Transverse colon (tissue), 4 donors: ENCODE measurements around the gene DDX43. TPM values are rescaled to one million over a fixed set of nuclear protein-coding genes. Genes with fewer than 3 reads are reported as not detected.

ENCODE experiments used
- DNase-seq: peaks from one replicate; pipeline ENCODE4 v3.0.0-alpha.2; 2019
- H3K27ac ChIP-seq, 4 donors: fragments of 200-600 bp; sonication (generic); 2 replicates each; pipeline ENCODE4 v1.5.1; 2016 to 2018; ENCODE audit warnings: inconsistent platforms in 4 of 4
- H3K27me3 ChIP-seq: fragments of 200-600 bp; sonication (generic); 2 replicates; pipeline ENCODE4 v1.5.1; 2017; ENCODE audit warnings: inconsistent platforms
- H3K36me3 ChIP-seq, 4 donors: fragments of 200-600 bp; sonication (generic); 2 replicates each; pipeline ENCODE4 v1.5.1; 2017 to 2019; ENCODE audit warnings: inconsistent platforms in 4 of 4
- H3K4me1 ChIP-seq, 4 donors: fragments of 200-600 bp; sonication (generic); 2 replicates each; pipeline ENCODE4 v1.5.1; 2017 to 2020; ENCODE audit warnings: inconsistent platforms in 4 of 4
- H3K4me3 ChIP-seq, 4 donors: fragments of 200-600 bp; sonication (generic); 1 replicate in 1 of 4; 2 replicates in 3 of 4; pipeline versions ENCODE4 v1.5.1 to v1.6.1; 2017 to 2019; ENCODE audit warnings: inconsistent platforms in 4 of 4
- H3K9me3 ChIP-seq, 2 donors: fragments of 200-600 bp; sonication (generic); 2 replicates each; pipeline ENCODE4 v1.5.1; 2017 to 2019; ENCODE audit warnings: inconsistent platforms in 2 of 2
- EP300 ChIP-seq: sonication (generic); formaldehyde crosslinking; IDR thresholded peaks from one replicate; pipeline ENCODE4 v1.6.1; 2017; ENCODE audit warnings: antibody characterized with exemption, low read depth
- POLR2A ChIP-seq: fragments of 450-650 bp; IDR thresholded peaks from one replicate; pipeline ENCODE4 v1.6.1; 2016; ENCODE audit warnings: antibody characterized with exemption, mild to moderate bottlenecking, moderate library complexity
- POLR2AphosphoS5 ChIP-seq, 3 donors: sonication (generic); formaldehyde crosslinking; IDR thresholded peaks; one replicate each; pipeline ENCODE4 v1.6.1; 2016; ENCODE audit warnings: antibody characterized with exemption in 3 of 3
- WGBS, 2 donors: methylation state at CpG; one replicate each; pipeline ENCODE4 v1.1.5; 2018; ENCODE audit warnings: low coverage in 1 of 2; 5-methylcytosine and 5-hydroxymethylcytosine counted together
- in situ Hi-C, 4 donors: fragments of 200-750 bp; cut with MboI; loops; one replicate each; pipeline versions ENCODE4 v1.15.0 to v1.15.1; 2017; ENCODE audit warnings: low sequenced_read_pairs in 3 of 4, low pct_ligation_motif_present in 1 of 4, low pct_unique_long_range_greater_than_20kb in 1 of 4
- intact Hi-C: fragments of 100-400 bp; cut with DNase I; formaldehyde crosslinking; loops from one replicate; pipeline ENCODE4 v1.15.1; 2023; ENCODE audit warnings: low total_unique reads
- total RNA-seq, 4 donors: library from RNA; depleted of rRNA; stranded (reverse); fragments of >200 nt; gene quantifications; one replicate each; pipeline ENCODE4 v1.1.0, GENCODE V29; 2016
- TF ChIP-seq, protein P1 (sequence below), 5 experiments: fragments of 200-600 bp in 3 of 5; fragments of 450-650 bp in 2 of 5; sonication (generic) in 3 of 5; IDR thresholded peaks; 1 replicate in 2 of 5; 2 replicates in 3 of 5; pipeline ENCODE4 v1.5.1; 2016 to 2017; ENCODE audit warnings: antibody characterized with exemption in 5 of 5, inconsistent platforms in 3 of 5, mild to moderate bottlenecking in 2 of 5, moderate library complexity in 1 of 5

DDX43 gene
- total RNA-seq, 4 donors from 2014 or later: 1.2 to 2.6 TPM; not detected in 2

DNA sequence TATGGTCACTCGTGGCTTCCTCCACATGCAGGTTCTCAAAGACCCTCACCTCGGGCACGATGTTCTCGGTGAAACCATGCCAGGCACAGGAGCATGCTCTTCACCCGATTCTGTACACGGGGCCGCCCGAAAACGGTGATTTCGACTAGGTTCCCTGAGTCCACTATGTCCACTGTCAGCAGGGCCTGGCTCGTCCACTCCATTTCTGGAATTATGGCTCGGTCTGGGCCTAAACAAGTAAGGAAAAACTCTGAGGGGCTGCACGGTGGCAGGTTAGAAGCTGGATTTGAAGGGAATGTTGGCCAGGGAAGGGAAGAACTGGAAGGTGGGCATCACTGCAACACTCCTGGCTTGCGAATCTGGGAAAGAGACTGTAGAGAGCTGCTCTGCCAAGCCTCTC, 25.5 kb upstream of the DDX43 start:
- Histone ChIP-seq H3K27me3 (no peaks in the 10 kb centered on the region), H3K4me1 (no peaks in the 10 kb centered on the region), H3K27ac (no peak overlapping the region), H3K36me3 (no peaks in the 10 kb centered on the region), H3K4me3 (no peak overlapping the region), H3K9me3 (no peaks in the 10 kb centered on the region)
- no peak for DNase-seq
- WGBS, 2 donors: 90 to 100% methylated on average over 1 to 14 of the region's 14 CpGs
- TF ChIP-seq POLR2A (no peak), EP300 (no peak), POLR2AphosphoS5 (IDR thresholded peaks at IDR 0.05) (no peak)
- TF ChIP-seq, protein P1, sequence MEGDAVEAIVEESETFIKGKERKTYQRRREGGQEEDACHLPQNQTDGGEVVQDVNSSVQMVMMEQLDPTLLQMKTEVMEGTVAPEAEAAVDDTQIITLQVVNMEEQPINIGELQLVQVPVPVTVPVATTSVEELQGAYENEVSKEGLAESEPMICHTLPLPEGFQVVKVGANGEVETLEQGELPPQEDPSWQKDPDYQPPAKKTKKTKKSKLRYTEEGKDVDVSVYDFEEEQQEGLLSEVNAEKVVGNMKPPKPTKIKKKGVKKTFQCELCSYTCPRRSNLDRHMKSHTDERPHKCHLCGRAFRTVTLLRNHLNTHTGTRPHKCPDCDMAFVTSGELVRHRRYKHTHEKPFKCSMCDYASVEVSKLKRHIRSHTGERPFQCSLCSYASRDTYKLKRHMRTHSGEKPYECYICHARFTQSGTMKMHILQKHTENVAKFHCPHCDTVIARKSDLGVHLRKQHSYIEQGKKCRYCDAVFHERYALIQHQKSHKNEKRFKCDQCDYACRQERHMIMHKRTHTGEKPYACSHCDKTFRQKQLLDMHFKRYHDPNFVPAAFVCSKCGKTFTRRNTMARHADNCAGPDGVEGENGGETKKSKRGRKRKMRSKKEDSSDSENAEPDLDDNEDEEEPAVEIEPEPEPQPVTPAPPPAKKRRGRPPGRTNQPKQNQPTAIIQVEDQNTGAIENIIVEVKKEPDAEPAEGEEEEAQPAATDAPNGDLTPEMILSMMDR (IDR thresholded peaks at IDR 0.05): no peak
- in situ Hi-C loops (no loop called here), intact Hi-C loops (no loop called here)

DNA sequence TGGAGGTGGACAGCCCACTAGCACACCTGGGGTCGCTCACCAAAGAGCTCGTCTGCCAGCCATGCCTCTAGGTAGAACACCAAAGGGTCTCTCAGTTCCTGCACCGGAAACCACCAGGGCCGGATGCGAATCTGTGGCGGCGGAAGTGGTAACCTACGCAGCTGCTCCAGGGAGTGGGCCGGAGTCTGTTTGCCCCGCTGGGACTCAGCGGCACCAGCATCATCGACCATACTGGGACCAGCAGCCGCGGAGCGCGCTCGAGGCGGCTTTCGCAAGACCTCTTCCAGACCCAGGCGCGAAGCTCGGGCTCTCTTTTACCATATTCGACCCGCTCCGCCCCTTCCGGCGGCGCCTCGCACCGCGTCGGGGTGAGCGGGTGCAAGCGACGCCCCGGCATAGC, 25.1 kb upstream of the DDX43 start, which contains the start of gene OOEP:
OOEP (minus strand) TSS at position 335 of the 400 bp plus-strand sequence; CDS start at position 230, 105 bp downstream.
- Histone ChIP-seq H3K4me3 (no peak within 1 kb of the TSS), H3K4me1 (no peaks in the 10 kb centered on the region), H3K36me3 (no peaks in the 10 kb centered on the region), H3K9me3 (no peaks in the 10 kb centered on the region), H3K27ac (no peak within 1 kb of the TSS), H3K27me3 (no peaks in the 10 kb centered on the region)
- 97% methylated on average over 36 of the region's 36 CpGs; no CpG with 5 or more reads in 1 of the 2 donors for WGBS, 2 donors
- no peak for TF ChIP-seq POLR2AphosphoS5 (IDR thresholded peaks at IDR 0.05)
- TF ChIP-seq, protein P1 (IDR thresholded peaks at IDR 0.05): no peak
- no peak for TF ChIP-seq POLR2A
- no peak for TF ChIP-seq EP300
- in situ Hi-C loops (no loop called here), intact Hi-C loops (no loop called here)
- DNase-seq: no peak

DNA sequence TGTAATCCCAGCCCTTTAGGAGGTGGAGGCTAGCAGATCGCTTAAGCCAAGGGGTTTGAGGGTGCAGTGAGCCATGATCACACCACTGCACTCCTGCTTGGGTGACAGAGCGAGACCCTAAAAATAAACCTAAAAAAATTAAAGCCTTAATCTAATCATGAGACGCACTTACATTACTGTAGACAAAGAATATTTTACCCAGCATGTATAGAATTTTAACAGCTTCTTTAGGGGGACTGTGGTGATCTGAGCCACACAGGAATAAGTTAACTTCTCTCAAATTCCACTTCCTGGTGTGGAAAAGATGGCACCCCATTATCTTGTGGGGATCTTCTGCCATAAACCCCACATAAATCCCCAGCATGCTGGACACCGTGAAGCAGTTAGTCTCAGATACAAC, 22.6 kb upstream of the DDX43 start:
- H3K27ac ChIP-seq: no peak overlapping the region
- in situ Hi-C loops (no loop called here), intact Hi-C loops (no loop called here)
- no peaks in the 10 kb centered on the region for H3K36me3 ChIP-seq
- no peak for DNase-seq
- H3K4me3 ChIP-seq: no peak overlapping the region
- no peaks in the 10 kb centered on the region for H3K9me3 ChIP-seq
- TF ChIP-seq POLR2AphosphoS5 (IDR thresholded peaks at IDR 0.05): no peak
- TF ChIP-seq, protein P1 (IDR thresholded peaks at IDR 0.05): no peak
- no peak for TF ChIP-seq POLR2A
- TF ChIP-seq EP300: no peak
- 94% methylated on average over 2 to 4 of the region's 4 CpGs for WGBS, 2 donors
- H3K27me3 ChIP-seq: no peaks in the 10 kb centered on the region
- H3K4me1 ChIP-seq: no peaks in the 10 kb centered on the region

DNA sequence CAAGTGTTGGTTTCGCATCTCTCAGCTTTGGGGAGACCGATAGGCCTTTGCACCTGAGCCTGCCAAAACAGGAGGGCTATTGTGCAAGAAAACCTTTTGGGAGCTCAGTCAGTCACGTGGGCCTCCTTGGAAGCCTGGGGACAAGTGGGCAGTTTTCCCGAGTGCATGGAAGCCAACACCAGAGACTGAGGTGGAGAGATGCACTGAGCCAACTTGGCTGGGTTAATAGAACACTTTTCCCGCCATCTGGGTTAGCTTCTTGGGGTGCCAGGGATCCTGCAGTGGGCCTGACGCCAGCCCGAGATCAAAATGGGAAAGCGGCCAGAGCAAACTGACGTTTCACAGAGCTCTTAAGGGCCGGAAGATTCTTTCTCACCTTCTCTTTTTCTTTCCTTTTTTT, 22.1 kb upstream of the DDX43 start:
- Histone ChIP-seq H3K9me3 (no peaks in the 10 kb centered on the region), H3K4me1 (no peaks in the 10 kb centered on the region), H3K27ac (no peak overlapping the region), H3K4me3 (no peak overlapping the region), H3K36me3 (no peaks in the 10 kb centered on the region), H3K27me3 (no peaks in the 10 kb centered on the region)
- in situ Hi-C loops (no loop called here), intact Hi-C loops (no loop called here)
- TF ChIP-seq, protein P1 (IDR thresholded peaks at IDR 0.05): no peak
- TF ChIP-seq POLR2A: no peak
- DNase-seq: no peak
- 86% methylated on average over 8 to 10 of the region's 10 CpGs for WGBS, 2 donors
